ENCODE measurements around the gene PSMA6.
"Not testable (repeated sequence)": the region's sequence is repeated elsewhere in the genome, so short reads cannot be mapped to it uniquely, and the experiment has no call there.

Gene PSMA6

DNA sequence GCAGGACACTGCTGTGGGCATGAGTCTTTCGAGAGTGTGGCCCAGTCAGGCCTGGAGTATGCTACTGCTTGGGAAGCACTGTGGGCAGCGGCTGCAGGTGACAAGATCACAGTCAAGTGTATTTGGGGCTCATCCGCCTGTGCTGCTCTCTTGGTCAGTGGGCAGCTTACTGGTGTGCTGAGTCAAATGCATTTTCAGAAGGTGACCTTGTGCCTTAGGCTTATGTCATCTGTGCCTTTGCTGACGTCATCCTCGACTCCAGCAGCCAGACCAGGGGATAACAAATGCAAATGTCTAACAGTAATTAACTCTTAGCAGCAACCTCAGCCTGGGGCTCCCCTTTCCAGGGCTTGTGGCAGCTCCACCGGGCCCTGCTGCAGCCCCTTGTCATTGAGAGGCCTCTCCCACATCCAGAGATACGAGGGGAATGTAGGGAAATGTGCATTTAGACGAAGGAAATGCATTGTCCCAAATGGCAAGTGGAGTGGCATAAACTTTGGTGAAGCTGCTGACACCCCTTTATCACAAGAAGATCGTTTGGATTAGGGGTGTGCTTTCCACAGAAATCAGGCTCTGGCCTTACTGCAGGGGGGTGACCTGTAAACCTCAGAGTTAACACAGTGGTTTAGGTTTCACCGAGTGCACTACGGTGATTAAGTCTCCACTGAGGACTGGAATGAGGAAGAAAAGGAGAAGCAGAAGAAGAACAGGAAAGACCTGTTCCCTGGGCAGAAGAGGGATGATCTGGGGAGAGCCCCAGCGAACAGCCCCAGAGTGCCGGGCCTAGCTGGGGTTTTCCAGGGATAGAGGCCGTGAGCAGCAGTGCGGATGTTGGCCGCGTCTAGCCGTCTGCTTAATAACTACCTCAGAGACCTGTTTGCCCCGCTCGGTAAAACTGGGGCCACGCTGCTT is 39.7 kb downstream of the PSMA6 start:
- no peak for DNase-seq

DNA sequence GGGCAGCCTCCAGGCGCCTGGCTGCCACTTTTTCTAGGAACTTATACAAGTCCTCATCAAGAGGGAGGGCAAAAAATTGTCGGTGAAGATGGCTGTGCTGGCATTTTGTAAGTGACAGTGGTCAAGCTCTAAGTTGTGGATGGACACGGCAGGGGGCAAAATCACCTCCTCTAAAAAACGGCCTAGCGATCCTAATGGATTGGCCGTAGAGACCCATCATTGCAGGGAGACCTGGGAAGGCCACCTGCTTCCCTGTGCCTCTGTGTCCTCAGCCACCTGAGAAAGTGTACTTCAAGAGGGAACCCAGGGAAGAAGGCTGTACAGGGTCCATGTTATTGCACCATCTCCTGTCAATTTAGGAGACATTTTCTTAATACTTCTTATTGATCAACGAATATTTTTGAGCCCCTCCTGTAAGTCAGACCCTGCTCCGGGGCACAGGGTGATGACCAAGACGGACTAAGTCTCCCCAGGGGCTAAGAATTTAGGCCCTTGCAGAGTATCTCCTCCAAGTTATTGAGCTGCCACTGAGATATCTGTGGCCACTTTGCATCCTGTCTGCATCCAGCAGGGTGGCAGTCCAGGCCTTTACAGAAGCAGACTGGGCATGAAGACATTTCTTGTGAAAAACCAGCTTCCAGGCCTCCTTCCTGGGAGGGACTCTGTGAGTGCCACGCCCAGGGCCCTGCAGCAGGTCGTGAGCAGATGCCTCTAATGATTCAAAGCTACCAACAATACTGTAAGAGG is 40.5 kb downstream of the PSMA6 start:
- peak; percentile 33 for DNase-seq

DNA sequence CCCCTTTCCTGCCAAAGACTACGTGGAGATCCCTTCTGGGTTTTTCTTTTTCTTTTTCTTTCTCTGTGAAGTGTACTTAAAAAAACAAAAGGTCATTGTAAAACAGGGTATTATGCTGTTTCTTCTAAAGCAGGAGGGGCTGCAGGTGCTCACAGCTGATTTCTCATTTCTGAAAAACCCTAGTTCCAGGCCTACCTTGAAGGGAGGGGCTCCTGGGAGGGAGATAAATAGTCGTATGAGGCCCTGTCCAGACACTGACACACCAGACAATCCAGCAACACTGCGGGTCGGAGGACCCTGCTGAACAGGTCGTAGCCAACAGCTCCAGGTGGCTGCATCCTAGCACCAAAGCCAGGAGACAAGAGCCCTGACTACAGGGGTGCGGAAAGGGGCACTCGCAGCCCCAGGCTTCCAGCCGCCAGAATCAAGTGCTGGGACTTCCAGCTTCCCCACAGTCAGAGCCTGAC is 41.1 kb downstream of the PSMA6 start:
- no peak for DNase-seq

DNA sequence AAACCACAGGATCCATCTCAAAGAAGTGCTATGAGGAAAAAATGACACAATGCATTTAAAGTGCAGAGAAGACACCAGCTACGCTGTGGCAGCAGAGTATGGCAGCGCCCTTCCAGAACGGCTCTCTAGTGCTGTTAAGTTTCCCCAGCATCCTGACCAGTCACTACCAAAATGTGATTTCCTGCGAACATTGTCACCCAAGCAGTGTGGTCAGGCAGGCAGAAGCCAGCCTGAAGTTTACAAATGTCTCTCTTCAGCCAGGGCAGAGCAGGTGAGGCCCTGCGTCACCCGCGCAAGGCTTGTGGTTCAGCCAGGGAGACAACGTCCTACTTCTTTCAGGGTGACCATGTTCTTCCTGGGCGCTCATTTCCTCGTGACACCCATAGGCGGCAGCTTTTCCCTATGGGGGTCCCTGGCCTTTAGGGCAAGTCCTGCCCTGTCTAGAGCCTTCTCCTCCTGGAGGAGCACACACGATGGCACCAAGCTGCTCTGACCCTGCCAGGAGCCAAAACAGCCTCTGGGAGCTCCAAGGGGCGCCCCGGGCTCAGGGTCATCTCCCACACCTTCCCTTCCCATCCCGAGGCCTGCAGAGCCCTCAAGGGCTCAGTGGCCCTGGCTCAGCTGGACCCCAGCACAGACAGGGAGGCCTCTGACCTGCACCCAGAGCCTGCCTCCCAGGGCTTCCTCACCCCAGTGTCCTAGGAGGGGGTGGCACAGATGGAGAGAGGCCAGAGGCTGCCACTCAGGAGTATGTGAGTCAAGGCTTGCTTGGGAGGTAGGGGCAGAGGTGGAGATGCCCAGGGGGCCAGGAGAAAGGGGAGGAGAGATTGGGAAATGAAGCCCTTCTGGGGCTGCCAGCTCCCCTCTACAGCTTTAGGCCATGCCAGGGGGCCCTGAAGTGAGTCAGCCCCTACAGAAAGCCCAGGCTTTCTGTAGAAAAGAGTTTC is 41.9 kb downstream of the PSMA6 start:
- no peak for DNase-seq

DNA sequence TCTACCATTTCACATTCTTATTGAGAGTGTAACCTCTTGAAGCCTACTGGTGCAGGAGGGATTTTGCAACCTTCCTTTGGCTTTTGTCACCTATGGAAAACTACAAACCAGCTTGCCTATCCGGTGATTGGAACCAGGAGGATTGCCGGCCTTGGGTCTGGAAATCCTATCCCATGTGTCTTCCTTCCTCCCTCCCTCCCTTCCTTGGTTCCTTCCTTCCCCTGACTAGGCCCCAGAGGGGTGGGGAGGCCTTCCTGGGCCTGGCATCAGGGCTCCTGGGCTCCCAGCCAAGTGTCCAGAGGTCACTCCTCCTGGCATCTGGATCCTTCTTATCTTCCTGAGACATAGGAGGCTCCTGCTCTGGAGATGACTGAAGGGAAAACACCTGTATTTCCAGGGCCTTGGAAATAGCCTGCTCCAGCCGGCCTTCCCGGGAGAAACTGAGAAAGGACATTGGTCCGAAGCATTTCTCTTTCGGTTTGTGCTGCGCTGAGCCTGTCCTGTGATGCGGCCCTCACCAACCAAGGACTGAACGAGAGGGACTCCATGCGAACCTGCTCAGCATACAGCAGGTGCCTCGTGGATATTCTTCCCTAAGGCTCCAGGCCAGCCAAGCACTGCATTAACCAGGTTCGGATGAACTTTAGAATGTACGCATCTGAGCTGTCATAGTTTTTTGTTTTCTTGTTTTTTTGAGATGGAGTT is 43.4 kb downstream of the PSMA6 start:
- no peak for DNase-seq

DNA sequence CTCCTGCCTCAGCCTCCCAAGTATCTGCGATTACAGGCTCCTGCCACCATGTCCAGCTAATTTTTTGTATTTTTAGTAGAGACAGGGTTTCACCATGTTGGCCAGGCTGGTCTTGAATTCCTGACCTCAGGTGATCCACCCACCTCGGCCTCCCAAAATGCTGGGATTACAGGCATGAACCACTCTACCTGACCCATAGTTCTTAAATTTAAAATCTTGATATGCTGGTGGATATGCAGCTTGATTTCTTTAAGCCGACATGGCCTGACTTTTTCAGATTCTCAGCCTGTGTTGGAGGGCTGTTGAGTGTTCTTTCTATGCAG is 44.0 kb downstream of the PSMA6 start:
- DNase-seq: not testable (repeated sequence)

DNA sequence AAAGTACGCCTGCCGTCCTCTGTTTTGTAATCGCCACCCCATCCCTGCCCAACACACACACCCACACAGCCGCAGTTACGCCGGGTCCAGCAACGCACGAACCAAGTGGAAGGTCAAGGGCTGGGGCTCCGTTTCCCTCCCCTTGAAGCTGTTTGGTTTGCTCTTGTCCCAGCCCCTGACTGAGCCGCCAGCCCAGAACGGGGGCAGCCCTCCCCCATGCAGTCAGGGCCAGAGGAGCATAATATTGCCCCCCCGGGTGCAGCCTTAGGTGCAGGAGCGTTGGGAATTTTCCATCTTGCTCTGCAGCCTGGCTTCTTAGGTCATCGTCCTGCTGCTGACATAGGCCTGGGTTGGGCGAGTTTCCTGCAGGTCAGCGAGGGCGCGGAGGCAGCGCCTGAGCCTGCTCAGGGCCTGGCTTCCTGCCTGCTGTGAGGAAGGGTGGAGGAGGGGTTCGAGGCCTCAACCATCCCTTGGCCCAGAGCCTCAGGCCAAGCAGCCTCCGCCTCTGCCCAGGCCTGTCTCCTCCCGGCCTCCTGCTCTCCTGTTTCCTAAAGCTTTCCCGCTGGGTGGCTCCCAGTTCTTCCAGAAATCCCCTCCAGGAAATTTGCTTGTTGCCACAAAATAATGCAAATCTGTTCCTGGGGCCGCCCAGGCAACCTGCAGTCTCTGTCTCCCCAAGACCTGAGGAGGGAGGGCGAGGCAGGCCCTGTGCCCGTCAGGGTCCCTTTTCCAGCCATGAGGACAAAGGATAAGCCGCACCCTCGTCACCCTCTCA is 44.5 kb downstream of the PSMA6 start:
- DNase-seq: no peak

DNA sequence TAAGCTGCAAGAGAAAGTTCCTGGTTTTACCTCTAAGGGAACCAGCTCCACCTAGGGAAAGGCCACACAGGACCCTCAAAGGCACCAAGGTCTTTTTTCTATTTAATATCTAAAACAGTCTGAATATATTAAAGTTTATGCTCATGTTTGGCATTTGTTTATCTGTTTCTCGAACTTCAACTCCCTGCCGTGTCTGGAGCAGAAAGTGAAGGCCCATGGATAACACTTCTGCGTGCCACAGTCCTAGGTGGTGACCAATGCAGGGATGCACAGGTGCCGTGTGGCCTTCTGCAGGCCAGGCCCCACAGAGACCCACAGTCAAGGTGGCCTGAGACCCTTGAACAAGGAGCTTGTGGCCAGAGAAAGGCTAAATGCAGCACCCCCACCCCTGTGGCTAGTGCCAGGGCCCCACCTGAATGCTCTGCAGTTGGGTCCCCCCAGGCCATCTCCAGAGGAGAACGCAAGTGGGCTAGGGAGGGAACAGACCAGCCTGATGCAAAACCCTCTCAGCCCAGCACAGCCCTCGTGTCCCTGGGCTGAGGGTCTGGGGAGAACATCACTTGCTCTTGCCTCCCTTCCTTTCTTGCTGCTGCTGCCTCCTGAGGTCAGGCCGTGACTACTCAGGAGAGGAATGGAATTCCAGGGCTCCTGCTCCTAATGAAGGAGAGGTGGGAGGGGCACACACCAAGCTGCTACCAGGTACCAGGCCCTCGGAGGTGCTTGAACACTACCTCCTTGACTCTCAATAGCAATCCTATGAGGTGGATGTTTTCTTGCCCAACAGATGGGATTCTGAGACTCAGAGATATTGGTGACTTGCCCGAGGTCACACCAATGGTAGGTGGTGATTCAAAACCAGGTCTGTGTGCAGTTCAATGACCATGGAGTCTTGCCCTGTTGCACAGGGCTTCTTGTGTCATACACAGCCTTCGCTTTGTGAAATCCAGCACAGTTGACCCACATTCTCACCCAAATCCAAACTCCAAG is 45.4 kb downstream of the PSMA6 start:
- DNase-seq: no peak

DNA sequence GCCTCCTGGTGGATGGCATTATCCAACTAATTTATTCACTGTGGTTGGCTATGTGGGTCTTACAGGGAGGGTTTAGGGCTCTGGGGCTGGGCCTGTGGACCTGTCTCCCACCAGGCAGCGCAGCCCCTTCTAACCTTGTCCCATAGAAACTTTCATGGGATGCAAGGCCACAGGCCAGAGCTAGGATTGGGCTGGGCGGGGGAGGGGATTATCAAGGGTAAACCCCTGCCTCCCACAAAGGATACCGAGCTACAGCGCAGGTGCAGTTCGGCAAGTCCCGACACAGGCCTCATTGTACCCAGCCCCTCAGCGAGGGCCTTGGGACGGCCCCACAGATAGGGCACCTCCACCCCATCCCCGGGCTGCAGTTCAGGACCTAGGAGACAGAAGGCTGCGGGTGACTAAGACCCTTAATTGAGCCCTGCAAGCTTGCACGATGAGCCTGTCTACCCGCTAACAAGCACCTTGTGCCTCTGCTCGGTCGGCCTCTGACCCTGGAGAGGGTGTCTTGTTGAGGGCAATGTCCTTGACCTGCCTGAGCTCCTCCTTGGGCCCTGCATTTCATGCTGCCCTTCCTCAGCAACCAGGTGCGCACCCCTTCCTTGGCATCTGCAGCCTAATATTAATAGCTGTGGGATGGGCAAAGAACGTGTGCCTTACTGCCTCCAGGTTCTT is 46.7 kb downstream of the PSMA6 start:
- DNase-seq: no peak

DNA sequence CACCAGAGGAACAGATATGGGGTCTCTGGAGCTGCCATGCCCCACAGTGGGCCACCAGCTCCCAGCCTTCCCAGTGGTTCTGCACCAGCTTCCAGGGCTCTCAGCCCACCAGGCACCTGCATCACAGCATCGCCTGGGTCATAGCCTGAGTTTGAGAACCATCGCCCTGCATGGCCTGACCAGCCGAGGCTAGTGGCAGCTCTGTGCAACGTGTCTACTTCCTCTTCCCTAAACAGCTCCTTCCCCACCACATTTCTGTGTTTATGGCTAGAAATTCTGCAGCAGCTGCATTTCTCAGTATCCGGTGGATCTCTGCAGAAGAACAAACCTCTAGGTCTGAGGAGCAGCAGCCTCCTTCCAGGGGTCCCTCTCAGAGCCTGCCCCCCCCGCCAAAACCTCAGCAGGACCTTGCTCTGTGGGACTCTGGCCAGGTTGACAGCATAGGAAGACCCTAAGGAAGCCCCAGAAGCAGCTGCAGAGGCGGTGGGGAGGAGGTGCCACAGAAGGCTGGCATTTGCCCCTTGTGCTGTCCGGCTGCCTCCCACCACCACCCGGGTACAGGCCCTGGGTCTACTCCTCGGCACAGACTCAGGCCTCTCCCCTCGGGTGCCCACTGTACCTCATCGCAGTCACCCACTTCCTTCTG is 47.7 kb downstream of the PSMA6 start:
- DNase-seq: no peak

DNA sequence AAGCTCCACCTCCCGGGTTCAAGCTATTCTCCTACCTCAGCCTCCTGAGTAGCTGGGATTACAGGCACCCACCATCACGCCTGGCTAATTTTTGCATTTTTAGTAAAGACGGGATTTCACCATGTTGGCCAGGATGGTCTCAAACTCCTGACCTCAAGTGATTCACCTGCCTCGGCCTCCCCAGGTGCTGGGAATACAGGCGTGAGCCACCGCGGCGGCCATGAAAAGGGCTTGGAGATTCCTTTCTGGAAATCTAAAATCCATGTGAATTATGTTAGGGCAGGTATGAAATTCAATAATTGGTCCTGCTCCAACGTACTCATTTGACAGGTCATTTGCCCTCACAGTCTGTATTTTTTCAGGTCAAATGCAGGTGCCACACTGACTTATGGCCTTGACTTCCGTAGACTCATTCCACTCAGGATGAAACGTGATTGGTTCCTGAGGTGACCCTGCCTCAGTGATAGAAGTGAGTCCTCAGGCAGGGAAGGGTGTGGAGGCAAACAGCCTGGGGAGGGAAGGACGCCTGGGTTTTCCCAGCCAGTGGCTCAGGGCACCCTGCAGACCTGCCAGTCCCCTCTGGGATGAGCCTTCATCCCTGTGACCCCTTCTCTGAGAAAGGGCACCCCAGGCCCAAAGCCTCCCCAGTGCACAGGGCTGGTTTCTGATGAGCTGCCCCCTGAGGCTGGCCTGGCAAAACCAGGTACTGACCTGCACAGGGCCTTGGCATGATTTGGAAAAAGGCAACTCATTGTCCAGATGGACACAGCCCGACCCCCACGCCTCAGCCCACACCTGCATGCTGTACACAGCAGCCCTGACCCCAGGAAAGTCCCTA is 48.7 kb downstream of the PSMA6 start:
- no peak for DNase-seq

DNA sequence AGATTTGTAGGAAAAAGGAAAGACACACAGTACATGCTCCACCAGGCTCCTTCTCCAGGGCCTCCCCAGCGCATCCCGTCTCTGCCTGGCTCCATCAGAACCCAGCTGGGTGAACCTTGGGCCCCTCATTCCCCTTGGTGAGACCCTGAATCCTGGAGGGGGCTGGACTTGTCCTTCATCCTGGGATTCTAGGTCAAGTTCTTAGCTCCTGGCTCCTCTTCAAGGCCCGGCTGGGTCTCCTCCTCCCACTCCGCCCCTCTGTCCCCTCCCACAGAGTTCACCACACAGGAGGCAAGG is 49.2 kb downstream of the PSMA6 start:
- no peak for DNase-seq

DNA sequence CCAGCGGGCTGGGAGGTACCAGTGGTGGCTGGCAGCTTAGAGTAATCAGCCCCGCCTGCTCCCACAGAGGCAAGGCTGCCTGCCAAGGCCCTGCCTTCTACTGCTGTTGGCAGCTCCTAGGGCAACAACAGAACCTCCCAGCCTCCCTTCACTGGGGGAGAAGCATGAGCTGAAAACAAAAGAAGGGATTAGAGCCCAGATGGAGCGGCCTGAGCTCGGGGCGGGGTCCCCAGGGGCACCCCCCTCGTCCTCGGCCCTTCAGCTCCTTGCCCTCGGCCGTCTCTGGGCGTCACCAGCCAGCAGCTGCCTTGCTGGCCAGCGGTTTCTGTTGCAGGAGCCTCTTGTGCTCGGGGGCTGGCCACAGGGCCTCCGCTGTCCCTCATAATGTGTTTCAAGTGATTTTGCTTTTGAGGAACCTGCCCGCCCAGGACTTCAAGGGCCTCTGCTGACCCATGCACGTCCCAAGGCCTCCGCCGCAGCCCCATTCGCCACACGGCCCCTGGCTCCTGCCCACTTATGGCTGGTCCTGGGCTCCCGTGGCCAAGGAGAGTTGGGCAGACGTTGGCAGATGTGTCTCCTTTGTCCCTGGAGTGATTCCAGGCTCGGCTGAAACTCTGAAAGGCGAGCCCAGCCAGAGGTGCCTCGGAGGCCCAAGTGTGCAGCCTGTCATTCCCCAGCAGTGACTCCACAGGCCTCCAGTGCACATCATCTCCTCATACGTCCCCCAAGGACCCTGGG is 49.7 kb downstream of the PSMA6 start:
- DNase-seq: no peak

DNA sequence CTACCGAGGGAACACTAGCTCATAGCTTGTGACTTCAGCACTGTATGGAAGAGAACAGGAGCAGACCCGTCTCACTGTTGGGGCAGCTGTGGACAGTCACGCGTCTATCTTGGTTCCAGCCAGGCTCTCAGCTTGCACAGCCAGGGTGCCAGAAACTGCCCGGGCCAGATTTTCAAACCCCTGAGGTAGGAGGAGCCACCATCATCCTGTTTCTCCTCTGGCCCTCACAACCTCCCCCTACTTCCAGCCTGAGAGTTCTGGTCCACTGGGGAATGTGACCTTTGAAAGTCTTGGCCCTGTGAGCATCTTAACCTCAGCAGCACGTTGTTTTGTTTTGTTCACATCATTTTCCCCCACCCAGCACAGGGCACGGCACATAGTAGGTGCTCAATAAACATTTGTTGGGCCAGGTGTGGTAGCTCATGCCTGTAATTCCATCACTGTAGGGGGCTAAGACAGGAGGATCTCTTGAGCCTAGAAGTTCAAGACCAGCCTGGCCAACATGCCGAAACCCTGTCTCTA is 50.4 kb downstream of the PSMA6 start:
- no peak for DNase-seq

DNA sequence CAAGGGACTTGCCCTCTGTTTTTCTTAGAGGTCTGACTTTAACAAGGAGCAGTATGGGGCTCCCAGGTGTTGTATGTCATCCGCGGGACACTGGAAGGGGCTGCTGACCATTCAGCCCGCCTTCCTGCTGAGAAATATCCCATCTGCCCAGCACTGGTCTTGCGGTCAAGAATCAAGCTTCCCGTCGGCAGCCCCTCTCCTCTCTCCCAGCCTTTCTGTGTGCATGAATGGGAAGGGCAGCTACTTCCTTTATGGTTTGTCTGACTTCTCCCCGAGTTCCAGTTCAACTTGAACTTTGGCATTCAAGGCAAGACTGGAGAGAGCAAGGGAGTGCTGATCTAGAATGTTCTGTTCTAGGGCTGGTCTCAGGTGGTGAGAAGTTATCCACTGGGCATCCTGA is 51.5 kb downstream of the PSMA6 start:
- no peak for DNase-seq

DNA sequence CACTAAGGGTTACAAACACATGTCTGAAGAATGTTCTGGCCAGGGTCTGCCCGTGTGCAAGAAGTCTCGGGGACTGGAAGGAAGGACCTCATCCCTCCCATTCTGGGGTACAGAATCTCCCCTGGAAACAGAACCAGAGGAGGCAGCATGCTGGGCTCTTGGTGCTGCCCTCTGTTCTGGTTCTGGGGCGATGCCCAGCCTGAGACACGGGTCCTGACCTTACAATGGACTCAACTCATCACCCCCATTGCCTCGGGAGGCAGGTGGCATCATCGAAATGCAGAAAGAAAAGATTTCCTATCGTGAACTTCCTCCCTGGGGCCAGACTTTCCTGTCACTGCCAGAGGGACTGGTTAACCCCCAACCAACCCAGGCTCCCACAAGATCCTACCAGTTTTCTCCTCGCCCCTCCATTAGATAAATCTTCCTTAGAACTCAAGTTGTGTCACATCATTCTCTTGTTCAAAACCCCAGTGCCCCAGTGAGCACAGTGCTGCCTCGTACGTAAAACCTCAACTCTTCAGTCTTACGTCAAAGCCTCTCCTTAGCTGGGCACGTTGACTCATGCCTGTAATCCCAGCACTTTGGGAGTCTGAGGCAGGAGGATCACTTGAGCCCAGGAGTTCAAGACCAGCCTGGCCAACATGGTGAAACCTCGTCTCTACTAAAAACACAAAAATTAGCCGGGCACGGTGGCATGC is 52.1 kb downstream of the PSMA6 start:
- DNase-seq: no peak
